ENCODE measurements around the gene ASXL1.
"Not testable (repeated sequence)": the region's sequence is repeated elsewhere in the genome, so short reads cannot be mapped to it uniquely, and the experiment has no call there.

Gene ASXL1

GRCh38 chr20:32337937-32338661, 20.0 kb upstream of the ASXL1 start:
- no peak for DNase-seq (ENCODE audit: low spot score)

DNA sequence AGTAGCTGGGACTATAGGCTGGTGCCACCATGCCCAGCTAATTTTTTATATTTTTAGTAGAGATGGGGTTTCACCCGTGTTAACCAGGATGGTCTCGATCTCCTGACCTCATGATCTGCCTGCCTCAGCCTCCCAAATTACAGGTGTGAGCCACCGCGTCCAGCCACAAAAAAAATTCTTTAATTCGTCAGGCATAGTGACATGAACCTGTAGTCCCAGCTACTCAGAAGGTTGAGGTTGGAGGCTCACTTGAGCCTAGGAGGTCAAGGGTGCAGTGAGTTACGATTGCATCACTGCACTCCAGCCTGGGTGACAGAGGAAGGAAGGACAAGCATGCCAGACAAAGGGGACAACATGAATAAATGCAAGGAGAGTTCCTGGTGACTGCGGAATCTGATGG, 19.5 kb upstream of the ASXL1 start:
- no peak for DNase-seq (ENCODE audit: low spot score)

GRCh38 chr20:32339116-32339515, 19.0 kb upstream of the ASXL1 start:
- DNase-seq (ENCODE audit: low spot score), result no peak

DNA sequence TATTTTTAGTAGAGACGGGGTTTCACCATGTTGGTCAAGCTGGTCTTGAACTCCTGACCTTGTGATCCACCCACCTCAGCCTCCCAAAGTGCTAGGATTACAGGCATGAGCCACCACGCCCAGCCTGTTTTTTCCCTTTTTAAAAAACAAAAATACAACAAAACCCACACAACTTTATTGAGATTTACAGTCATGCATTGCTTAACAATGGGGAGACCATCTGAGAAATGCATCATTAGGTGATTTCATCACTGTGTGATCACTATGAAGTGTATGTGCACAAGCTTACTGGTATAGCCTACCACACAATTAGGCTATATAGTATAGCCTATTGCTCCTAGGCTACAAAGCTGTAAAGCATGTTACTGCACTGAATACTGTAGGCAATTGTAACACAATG, 17.1 kb upstream of the ASXL1 start:
- DNase-seq (ENCODE audit: low spot score), result not testable (repeated sequence)

GRCh38 chr20:32343439-32343838, 14.7 kb upstream of the ASXL1 start:
- DNase-seq (ENCODE audit: low spot score), result no peak

DNA sequence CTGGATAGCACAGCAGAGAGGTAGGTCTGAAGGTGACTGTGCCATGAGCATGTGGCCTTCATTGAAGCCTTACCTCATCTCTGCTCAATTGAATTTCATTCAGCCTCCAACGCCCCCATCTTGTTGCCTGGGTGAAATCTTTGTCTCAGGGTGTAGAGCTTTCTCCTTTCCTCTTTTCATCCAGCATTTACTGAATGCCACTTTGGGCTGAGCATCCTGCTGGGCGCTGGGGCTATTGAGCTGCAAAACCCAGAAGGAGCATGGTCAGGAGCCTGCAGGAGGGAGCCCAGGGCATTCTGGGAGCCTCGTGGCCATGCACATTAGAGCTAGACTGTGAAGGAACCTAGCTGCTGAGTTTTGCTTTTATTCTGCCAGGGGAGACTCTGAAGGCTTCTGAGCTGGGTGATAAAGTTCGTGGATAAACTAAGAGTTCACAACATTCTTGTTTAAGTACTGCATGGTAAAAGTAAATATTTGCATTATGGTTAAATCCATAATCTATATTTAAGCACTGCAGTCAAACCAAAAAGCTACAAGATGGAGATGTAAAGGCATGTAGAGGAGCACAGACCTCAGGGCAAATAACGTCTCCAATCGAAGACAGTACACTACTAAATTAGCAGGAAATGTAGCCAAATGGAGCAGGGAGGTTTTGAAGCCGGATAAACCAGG, 13.2 kb upstream of the ASXL1 start:
- DNase-seq (ENCODE audit: low spot score), result no peak

GRCh38 chr20:32348207-32348606, 9.9 kb upstream of the ASXL1 start:
- no peak for DNase-seq (ENCODE audit: low spot score)

GRCh38 chr20:32350421-32350820, 7.7 kb upstream of the ASXL1 start:
- no peak for DNase-seq (ENCODE audit: low spot score)

DNA sequence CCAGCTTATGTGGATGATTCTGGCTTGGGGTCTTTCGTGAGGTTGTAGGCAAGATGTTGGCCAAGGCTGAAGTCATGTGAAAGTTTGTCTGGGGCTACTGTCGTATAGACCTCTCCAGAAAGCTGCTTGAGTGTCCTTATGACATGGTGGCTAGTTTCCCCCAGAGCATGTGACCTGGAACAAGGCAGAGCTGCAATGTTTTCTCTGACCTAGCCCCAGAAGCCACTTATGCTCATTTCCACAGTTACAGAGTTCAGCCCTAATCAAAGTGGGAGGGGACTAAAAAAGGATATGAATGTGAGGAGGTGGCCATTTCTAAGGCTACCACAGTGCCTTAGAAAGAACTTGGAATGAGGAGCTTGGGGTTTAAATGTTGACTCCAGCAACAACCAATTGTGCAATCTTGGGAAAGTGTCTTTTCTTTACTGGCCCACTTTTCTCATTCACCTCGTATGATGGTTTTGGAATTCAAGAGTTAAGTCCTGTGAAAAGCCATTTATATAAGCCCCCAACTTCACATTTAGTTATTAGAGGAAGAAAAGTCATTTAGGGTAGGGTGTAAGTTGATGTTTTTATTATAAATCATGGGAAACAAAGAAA, 5.9 kb upstream of the ASXL1 start:
- DNase-seq (ENCODE audit: low spot score), result no peak

- DNase-seq (ENCODE audit: low spot score), result no peak
These were observed 4.2 kb upstream of the ASXL1 start for GRCh38 chr20:32353848-32354496.

GRCh38 chr20:32354592-32355416, 3.3 kb upstream of the ASXL1 start:
- DNase-seq (ENCODE audit: low spot score), result peak; percentile 77

GRCh38 chr20:32355417-32355841, 2.7 kb upstream of the ASXL1 start:
- peak; percentile 89 for DNase-seq (ENCODE audit: low spot score)

DNA sequence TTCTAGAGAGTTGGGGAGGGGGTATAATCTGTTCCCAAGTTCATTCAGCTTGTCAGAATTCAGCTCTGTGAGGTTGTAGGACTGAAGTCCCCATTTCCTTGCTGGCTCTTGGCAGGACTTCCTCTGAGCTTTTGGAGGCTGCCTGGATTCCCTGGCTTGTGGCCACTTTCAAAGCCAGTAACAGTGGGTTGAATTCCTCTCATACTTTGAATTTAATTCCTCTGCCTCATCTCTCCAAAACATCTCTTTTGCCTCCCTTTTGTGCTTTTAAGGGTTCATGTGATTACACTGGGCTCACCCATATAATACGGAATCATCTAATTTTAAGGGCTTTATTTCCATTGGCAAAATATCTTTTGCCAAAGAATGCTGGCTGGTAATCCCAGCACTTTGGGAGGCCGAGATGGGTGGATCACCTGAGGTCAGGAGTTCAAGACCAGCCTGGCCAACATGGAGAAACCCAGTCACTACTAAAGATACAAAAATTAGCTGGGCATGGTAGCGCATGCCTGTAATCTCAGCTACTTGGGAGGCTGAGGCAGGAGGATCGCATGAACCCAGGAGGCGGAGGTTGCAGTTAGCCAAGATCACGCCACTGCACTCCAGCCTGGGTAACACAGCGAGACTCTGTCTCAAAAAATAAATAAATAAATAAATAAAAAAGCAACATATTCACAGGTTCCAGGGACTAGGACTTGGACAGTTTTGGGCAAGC, 2.1 kb upstream of the ASXL1 start:
- not testable (repeated sequence) for DNase-seq (ENCODE audit: low spot score)

DNA sequence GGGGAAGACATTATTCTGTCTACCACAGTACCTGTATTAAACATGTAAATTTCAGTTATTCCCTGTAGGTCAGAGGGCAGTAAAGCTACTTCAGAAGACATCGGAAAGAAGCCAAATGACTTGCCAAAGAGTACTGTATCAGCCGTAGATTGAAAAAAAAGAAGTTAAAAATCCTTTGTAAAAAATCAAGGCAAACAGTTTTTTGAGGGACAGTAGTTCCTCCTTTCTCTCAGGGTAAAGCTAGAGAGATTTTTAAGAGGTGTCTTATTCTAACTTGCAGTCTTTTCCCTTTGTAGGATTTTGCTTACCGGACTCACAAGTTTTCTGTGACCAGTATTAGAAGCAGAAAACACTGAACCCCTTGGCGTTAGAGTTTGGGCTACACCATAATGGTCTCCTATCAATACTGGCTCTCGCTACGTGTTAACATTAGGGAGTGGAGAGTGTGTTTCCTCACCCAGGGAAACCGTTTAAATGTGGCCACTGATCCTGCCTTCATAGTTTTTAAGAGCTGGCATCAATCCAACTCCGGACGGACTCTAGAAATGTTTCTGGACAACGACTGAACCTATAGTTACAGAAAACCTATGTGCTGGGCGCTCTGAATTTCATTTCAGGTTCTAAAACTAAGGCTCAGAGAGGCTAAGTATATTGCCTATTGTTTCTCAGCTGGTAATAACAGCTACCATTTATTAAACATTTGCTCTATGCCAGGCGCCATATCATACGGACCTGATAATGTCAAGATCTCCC, 1.3 kb upstream of the ASXL1 start:
- no peak for DNase-seq (ENCODE audit: low spot score)

GRCh38 chr20:32357375-32357868, 709 bp upstream of the ASXL1 start:
- no peak for DNase-seq (ENCODE audit: low spot score)

DNA sequence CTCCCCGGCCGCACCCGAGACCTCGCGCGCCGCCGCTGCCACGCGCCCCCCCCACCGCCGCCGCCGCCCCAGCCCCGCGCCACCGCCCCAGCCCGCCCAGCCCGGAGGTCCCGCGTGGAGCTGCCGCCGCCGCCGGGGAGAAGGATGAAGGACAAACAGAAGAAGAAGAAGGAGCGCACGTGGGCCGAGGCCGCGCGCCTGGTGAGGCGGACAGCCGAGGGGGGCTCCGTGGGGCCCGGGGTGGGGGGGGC, 426 bp downstream of the ASXL1 start:
- DNase-seq (ENCODE audit: low spot score), result no peak

GRCh38 chr20:32358883-32359632, 927 bp downstream of the ASXL1 start:
- DNase-seq (ENCODE audit: low spot score), result peak; percentile 76

DNA sequence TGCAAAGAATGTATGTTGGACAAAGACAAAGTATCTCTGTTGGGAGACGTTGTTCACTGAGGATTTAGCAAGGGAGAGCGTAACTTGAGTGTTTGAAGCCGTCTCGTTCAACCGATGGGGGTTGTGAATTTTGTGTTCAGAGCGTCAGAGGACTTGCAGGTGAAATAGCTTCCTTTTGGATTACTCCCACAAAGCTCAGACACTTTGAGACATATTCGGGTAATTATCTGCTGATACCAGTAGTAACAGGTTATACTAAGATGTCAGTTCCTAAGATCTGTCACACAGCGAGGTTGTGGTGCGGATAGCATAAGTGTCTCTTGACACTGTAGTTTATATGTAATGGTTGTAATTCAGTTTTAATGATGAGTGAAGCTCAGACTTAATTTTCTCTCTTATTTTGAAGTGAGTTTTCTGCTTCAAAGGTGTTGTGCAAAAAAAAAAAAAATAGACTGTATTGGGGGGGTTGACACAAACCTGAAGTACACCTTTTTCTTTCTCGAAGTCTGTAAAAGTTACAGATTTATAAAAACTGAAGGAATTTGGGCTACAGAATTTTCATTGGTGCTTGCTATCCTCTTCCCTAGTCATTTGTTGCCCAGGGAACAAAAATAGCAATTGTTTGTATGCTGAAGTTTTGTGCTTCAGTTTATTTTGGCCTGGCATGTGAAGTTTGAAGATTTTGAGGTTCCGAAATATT, 1.7 kb downstream of the ASXL1 start:
- no peak for DNase-seq (ENCODE audit: low spot score)

DNA sequence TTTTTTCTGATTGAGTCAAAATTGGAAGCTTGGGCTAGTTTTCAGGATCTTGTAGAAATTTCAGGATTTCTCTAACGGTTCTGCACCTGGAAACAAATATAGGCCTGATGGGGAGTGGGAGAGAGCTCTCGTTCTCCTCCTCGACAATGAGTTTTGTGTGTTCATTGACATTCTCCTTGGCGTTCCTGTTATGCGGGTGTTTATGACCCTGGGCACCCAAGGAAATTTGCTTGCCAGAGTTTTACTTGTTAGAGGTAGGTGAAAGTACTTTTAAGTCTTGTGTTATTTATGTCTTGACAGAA, 2.2 kb downstream of the ASXL1 start:
- no peak for DNase-seq (ENCODE audit: low spot score)
